KOPT-K1 (cell line): ENCODE measurements around the gene ZNG1A.
"Not testable (repeated sequence)": the region's sequence is repeated elsewhere in the genome, so short reads cannot be mapped to it uniquely, and the experiment has no call there.

Experiments
- H3K27ac ChIP-seq: fragments of 200-600 bp; sonication (generic); 2 replicates; pipeline ENCODE4 v1.5.1; 2016; ENCODE audit warnings: antibody characterized with exemption, mild to moderate bottlenecking, low read depth, low read length; ENCODE audit not compliant: poor library complexity, severe bottlenecking
- H3K36me3 ChIP-seq: fragments of 200-600 bp; sonication (generic); 2 replicates; pipeline ENCODE4 v1.5.1; 2017; ENCODE audit warnings: antibody characterized with exemption, mild to moderate bottlenecking, low read length, moderate library complexity; ENCODE audit not compliant: insufficient read depth
- H3K9me3 ChIP-seq: fragments of 200-600 bp; sonication (generic); 2 replicates; pipeline ENCODE4 v1.5.1; 2017; ENCODE audit warnings: antibody characterized with exemption, low read length, mild to moderate bottlenecking; ENCODE audit not compliant: insufficient read depth, poor library complexity, severe bottlenecking

The ZNG1A gene

GRCh38 chr9:212297-212696 lies 33.4 kb upstream of the ZNG1A start:
- no peak overlapping the region for H3K27ac ChIP-seq

GRCh38 chr9:211557-211956 lies 32.7 kb upstream of the ZNG1A start:
- Histone ChIP-seq H3K27ac (no peak overlapping the region), H3K36me3 (no peaks in the 10 kb centered on the region)

More at GRCh38 chr9:212297-212696, 33.4 kb upstream of the ZNG1A start:
- Histone ChIP-seq H3K9me3 (peaks cover 10% of the 10 kb centered on the region), H3K36me3 (no peaks in the 10 kb centered on the region)

GRCh38 chr9:211036-211435 lies 32.2 kb upstream of the ZNG1A start:
- Histone ChIP-seq H3K9me3 (peaks cover 10% of the 10 kb centered on the region), H3K36me3 (no peaks in the 10 kb centered on the region), H3K27ac (no peak overlapping the region)

More at GRCh38 chr9:211557-211956, 32.7 kb upstream of the ZNG1A start:
- H3K9me3 ChIP-seq = peaks cover 10% of the 10 kb centered on the region

GRCh38 chr9:209143-209758 lies 30.4 kb upstream of the ZNG1A start:
- no peaks in the 10 kb centered on the region for H3K36me3 ChIP-seq
- no peak overlapping the region for H3K27ac ChIP-seq
- H3K9me3 ChIP-seq = peaks cover 4% of the 10 kb centered on the region

GRCh38 chr9:206481-206880 lies 27.6 kb upstream of the ZNG1A start:
- H3K27ac ChIP-seq = no peak overlapping the region
- no peaks in the 10 kb centered on the region for H3K36me3 ChIP-seq
- no peaks in the 10 kb centered on the region for H3K9me3 ChIP-seq

GRCh38 chr9:199601-200000 lies 20.7 kb upstream of the ZNG1A start:
- not testable (repeated sequence) for H3K36me3 ChIP-seq, H3K9me3 ChIP-seq

GRCh38 chr9:178140-178825 lies 573 bp downstream of the ZNG1A start:
- H3K27ac ChIP-seq, H3K36me3 ChIP-seq, H3K9me3 ChIP-seq: not testable (repeated sequence)

More at GRCh38 chr9:199601-200000, 20.7 kb upstream of the ZNG1A start:
- not testable (repeated sequence) for H3K27ac ChIP-seq

- H3K36me3 ChIP-seq, H3K9me3 ChIP-seq, H3K27ac ChIP-seq: not testable (repeated sequence)
Observed at GRCh38 chr9:169757-170156, 9.1 kb downstream of the ZNG1A start.

GRCh38 chr9:159871-160270 lies 19.0 kb downstream of the ZNG1A start:
- not testable (repeated sequence) for H3K9me3 ChIP-seq, H3K36me3 ChIP-seq

GRCh38 chr9:151173-151572 lies 27.7 kb downstream of the ZNG1A start:
- H3K36me3 ChIP-seq, H3K27ac ChIP-seq, H3K9me3 ChIP-seq: not testable (repeated sequence)

More at GRCh38 chr9:159871-160270, 19.0 kb downstream of the ZNG1A start:
- not testable (repeated sequence) for H3K27ac ChIP-seq

GRCh38 chr9:139880-140279 lies 39.0 kb downstream of the ZNG1A start:
- H3K27ac ChIP-seq, H3K36me3 ChIP-seq, H3K9me3 ChIP-seq: not testable (repeated sequence)

- not testable (repeated sequence) for H3K27ac ChIP-seq, H3K36me3 ChIP-seq
- peaks cover 22% of the 10 kb centered on the region for H3K9me3 ChIP-seq
Observed at GRCh38 chr9:117995-118467, 60.8 kb downstream of the ZNG1A start, which contains the start of gene FOXD4. Gene FOXD4, minus strand, starts transcription at chr9:118417. Its CDS starts 298 bp downstream, at chr9:118119.

GRCh38 chr9:117144-117994 lies 61.5 kb downstream of the ZNG1A start:
- not testable (repeated sequence) for H3K36me3 ChIP-seq, H3K27ac ChIP-seq
- H3K9me3 ChIP-seq = peaks cover 29% of the 10 kb centered on the region

- H3K36me3 ChIP-seq, H3K27ac ChIP-seq: not testable (repeated sequence)
- peaks cover 29% of the 10 kb centered on the region for H3K9me3 ChIP-seq
Observed at GRCh38 chr9:116239-117077, 62.4 kb downstream of the ZNG1A start.
